ENCODE results near the gene WNK4. TPM values are rescaled to one million over a fixed set of nuclear protein-coding genes. Genes with fewer than 3 reads are reported as not detected.
"Not testable (repeated sequence)": the region's sequence is repeated elsewhere in the genome, so short reads cannot be mapped to it uniquely, and the experiment has no call there.

The WNK4 gene
- polyA plus RNA-seq, 10 donors: 0.31 to 1.3 (median 0.54) TPM

- not testable (repeated sequence) for DNase-seq
Measured at GRCh38 chr17:42769964-42770363, 10.4 kb upstream of the WNK4 start.

DNA sequence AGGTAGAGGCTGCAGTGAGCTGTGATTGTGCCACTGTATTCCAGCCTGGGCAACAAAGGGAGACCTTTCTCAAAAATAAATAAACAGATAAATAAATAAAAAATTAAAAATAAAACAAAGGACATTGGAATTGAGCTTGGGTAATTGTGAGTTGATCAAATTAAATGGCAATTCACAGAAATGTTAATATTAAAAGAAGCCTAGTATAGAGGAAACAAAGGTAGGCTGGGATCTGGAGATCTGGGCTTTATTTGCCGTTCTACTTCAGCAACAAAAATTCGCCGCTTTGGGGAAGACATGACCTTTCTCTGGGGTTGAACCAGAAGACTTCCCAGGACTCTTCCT is 7.5 kb upstream of the WNK4 start:
- DNase-seq: no peak

DNA sequence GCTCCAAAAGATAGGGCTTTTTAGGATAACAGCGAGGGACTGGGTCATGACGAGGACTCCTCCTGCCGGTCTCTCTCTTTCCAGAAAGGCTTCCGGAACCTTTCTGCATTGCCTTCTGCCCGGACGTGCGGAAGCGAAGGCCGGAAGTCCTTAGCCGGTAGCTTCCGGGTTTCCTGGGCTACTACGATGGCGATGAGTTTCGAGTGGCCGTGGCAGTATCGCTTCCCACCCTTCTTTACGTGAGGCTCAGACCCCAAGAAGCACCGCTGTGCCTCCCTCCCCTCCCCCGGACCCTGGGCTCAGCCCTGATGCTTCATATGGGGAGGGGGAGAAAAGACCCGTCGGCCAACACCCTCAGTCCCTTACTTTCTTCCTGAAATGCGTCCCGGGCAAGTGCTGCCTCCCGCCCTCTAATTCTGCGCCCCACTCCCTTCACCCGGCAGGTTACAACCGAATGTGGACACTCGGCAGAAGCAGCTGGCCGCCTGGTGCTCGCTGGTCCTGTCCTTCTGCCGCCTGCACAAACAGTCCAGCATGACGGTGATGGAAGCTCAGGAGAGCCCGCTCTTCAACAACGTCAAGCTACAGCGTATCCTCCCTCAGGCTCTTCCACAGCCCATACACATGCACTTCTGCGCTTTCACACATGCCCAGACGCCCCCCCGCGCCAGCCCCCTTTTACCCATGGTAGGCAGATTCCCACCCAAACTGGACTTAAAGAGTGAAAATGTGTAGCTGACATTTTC is 6.9 kb upstream of the WNK4 start, which contains the start of gene VPS25:
TSS of gene VPS25 (plus strand) at position 160 of the 746 bp plus-strand sequence. CDS start at position 187, 27 bp downstream.
- peak; percentile 80 to 93 (median 89) for DNase-seq

DNA sequence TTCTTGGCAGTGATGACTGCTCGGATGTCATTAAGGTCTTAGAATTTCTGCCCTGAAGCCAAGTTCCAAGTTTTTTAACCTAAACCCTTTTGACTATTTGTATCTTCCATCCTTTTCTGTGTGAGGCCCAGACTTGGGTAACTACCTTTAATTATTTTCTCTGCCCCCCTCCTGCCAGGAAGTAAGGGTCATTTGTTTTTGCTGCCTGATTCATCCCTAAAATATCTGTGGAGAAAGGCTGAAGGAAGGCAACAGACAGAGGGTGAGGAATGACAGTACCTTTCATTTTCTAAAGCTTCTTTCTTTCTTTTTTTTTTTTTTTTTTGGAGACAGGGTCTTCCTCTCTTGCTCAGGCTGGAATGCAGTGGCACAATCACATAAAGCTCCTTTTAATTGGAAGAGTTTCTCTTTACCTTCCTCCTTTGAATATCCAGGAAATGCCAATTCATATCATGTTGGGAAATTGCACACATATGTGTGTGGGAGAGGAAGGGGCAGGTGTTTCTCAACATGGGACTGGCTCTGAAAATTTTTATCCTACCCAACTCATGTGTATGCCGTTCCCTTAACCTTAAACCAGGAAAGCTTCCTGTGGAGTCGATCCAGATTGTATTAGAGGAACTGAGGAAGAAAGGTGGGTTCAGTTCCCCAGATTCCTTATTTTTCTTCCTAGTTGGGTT is 6.2 kb upstream of the WNK4 start:
- DNase-seq: no peak

- no peak for DNase-seq
Measured at GRCh38 chr17:42775534-42776098, 4.8 kb upstream of the WNK4 start.

DNA sequence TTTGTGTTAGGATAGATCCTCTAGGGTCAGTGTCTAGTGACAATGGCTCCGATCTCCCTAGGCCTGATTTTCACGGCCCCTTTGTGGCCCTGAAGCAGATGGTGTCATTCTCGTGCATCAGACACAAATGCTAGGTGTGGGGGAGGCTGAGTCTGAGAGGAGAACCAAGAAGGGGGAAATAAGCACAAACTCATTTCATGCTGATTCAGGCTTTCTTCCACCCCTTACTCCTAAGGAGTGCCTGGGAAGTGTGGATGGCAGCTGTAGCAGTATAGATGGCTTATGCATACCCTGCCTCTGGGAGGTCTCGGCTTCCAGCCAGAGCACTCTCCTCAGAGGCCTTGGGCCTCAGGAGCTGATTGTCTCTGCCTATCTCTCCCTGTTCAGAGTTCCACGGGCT is 1.8 kb upstream of the WNK4 start:
- DNase-seq: no peak

GRCh38 chr17:42779304-42779935 is 990 bp upstream of the WNK4 start:
- no peak for DNase-seq

DNA sequence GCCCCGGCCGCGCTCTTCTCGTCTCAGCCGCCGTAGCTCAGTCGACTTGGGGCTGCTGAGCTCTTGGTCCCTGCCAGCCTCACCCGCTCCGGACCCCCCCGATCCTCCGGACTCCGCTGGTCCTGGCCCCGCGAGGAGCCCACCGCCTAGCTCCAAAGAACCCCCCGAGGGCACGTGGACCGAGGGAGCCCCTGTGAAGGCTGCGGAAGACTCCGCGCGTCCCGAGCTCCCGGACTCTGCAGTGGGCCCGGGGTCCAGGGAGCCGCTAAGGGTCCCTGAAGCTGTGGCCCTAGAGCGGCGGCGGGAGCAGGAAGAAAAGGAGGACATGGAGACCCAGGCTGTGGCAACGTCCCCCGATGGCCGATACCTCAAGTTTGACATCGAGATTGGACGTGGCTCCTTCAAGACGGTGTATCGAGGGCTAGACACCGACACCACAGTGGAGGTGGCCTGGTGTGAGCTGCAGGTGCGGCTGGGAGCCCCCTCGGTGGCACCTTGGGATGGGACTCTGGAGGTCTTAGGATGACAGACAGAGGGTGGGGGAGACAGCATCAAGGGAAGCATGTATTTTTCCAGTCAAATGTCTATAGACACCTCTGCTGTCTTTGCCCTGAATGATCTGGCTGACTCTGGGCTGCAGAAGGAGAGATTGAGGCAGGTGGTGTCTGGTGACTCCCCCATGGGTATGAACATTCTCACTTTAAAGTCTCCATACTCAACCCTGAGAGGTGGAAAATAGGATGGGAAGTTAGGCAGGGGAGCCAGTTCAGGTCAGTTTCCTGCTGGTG is 635 bp downstream of the WNK4 start:
- DNase-seq: no peak

DNA sequence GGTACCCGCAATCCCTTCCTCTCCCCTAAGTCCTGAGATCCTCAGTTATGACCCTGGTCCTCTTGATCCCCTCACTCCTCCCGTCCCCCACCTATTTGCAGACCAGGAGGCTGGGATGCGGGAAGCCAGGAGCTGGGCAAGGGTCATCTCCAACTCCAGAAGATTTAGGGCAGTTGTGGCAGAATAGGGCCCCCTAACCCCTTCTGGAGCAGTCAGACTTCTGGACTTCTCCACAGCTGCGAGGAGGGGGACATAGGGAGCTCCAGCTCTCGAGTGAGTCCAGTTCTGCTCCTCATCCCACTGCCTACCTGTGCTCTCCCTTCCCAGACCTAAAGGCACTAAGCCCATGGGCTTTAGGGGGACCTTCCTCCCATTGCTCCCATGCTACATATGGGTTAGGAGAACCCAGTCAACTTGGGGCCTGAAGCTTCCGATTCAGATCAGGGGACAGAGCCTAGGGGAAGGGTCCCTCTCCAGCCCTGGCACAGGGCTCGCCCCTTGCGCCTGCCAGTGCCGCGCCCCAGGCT is 1.3 kb downstream of the WNK4 start:
- no peak for DNase-seq

GRCh38 chr17:42782166-42783061 is 2.0 kb downstream of the WNK4 start:
- no peak for DNase-seq

DNA sequence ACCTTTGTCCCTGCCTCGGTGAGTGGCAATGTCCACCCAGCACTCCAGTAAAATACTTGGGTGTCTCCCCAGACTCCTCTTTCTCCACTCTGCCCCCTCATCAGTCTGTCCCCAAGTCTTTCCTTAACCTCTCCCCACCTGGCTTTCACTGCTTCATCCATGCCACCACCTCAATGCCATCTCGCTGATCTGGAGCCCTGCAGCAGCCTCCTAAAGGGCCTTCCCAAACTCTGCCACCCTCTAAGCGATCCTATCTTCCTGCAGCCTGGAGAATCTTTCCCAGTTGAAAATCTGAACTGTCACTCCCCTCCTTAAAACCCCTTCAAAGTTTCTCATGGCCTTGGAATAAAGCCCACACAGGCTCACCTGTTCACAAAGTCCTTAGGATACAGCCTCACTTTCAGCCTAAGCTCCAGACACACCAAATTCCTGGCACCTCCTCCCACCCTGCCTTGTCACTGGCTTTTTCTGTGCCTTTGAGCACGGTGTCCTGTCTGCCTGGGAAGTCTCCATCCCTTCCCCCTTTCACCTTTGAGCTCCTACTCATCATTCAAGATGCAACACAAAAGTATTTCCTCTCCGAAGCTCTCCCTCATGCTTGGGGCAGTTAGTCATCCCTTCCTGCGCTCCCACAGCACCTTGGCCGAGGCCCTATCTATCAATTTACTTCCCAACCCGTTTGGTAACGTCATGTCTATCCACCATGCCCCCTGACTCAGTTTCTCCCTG is 2.8 kb downstream of the WNK4 start:
- DNase-seq: peak in 1 of 3 donors; percentile 68

DNA sequence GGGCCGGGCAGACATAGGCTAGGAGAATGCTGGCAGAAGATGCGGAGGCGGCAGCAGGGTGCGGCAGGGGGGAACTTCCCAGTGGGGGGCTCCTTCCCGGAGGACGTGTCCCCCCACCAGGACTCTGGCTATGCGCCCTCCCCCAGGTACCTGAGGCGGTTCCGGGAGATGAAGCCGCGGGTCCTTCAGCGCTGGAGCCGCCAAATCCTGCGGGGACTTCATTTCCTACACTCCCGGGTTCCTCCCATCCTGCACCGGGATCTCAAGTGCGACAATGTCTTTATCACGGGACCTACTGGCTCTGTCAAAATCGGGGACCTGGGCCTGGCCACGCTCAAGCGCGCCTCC is 3.4 kb downstream of the WNK4 start:
- no peak for DNase-seq

GRCh38 chr17:42784409-42784808 is 4.0 kb downstream of the WNK4 start:
- DNase-seq: no peak

DNA sequence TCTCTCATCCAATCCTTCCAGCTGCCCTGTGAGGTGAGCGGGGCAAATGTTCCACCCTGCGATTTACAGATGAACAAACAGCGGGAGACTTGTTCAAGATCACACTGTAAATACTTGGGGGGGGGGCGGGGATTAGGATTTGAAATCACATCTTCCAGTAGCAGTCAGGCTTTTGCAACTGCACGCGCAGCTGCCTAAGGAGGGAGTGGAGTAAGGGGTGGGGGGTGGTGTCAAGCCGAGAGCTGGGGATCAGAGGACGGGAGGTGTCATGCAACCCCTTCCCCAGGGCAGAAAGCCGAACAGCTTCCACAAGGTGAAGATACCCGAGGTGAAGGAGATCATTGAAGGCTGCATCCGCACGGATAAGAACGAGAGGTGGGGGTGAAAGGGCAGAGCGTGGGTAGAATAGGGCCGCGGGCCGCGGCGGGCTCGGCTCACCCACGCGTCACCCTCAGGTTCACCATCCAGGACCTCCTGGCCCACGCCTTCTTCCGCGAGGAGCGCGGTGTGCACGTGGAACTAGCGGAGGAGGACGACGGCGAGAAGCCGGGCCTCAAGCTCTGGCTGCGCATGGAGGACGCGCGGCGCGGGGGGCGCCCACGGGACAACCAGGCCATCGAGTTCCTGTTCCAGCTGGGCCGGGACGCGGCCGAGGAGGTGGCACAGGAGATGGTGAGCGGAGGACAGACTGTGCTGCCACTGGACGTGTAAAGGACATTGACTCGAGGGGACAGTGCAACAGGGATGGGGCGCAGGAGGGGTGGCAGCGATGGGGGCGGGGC is 4.6 kb downstream of the WNK4 start:
- no peak for DNase-seq

DNA sequence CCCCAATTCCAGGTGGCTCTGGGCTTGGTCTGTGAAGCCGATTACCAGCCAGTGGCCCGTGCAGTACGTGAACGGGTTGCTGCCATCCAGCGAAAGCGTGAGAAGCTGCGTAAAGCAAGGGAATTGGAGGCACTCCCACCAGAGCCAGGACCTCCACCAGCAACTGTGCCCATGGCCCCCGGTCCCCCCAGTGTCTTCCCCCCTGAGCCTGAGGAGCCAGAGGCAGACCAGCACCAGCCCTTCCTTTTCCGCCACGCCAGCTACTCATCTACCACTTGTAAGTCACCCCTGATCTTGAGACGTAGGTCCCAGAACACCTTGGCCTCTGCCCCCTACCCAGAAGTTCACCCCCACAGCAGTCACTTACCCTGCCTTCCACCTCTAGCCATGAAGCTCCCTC is 6.9 kb downstream of the WNK4 start:
- no peak for DNase-seq

DNA sequence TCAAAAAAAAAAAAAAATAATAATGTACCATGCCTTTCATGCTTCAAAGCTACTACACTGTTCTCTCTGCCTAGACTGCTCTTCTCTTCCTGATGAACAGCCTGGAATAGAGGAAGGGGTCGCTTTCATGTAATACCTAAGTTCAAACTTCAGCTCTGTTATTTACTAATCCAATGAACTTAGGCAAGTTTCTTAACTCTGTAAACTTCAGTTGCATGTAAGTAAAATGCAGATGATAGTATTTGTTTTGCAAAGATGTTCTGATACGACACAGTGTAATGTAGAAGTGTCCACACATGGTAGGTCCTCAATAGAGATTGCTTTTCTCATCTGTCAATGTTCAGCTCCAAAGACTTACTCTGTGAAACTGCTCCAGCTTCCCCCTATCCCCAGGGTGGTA is 11.5 kb downstream of the WNK4 start:
- no peak for DNase-seq

DNA sequence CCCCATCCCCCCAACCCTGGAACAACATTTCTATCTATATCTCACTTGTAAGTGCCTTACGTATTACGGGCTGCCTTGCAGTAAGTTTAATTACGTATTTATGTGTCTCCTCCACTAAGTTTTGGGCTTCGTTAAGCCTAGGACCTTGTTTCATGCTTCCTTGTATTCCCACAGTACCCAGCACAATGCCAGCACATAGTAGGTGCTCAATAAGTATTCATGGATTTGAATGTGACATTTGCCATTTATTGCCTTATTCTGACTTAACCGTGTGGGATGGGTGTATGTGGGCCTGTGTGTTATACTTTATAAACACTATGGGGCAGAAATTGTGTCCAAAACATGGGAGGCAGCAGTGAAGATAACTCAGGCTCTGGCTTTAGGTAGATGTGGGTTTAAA is 12.1 kb downstream of the WNK4 start:
- DNase-seq: no peak

- no peak for DNase-seq
Measured at GRCh38 chr17:42795061-42795460, 14.7 kb downstream of the WNK4 start.

DNA sequence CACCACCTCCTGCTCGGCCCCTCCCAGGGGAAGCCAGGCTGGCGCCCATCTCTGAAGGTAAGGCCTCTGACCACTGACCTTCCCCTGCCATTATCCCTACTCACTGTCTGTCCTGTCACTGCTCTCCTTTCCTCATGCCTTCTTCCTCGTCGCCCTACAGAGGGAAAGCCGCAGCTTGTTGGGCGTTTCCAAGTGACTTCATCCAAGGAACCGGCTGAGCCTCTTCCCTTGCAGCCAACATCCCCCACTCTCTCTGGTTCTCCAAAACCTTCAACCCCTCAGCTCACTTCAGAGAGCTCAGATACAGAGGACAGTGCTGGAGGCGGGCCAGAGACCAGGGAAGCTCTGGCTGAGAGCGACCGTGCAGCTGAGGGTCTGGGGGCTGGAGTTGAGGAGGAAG is 15.1 kb downstream of the WNK4 start:
- no peak for DNase-seq
